ENCODE data around the gene RALGPS1.

GRCh38 chr9:126919193-126919592 lies 4.6 kb downstream of the RALGPS1 start:
- TF ChIP-seq, protein P1, sequence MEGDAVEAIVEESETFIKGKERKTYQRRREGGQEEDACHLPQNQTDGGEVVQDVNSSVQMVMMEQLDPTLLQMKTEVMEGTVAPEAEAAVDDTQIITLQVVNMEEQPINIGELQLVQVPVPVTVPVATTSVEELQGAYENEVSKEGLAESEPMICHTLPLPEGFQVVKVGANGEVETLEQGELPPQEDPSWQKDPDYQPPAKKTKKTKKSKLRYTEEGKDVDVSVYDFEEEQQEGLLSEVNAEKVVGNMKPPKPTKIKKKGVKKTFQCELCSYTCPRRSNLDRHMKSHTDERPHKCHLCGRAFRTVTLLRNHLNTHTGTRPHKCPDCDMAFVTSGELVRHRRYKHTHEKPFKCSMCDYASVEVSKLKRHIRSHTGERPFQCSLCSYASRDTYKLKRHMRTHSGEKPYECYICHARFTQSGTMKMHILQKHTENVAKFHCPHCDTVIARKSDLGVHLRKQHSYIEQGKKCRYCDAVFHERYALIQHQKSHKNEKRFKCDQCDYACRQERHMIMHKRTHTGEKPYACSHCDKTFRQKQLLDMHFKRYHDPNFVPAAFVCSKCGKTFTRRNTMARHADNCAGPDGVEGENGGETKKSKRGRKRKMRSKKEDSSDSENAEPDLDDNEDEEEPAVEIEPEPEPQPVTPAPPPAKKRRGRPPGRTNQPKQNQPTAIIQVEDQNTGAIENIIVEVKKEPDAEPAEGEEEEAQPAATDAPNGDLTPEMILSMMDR (conservative IDR thresholded peaks at IDR 0.05 in 1 of 2, IDR thresholded peaks at IDR 0.05 in 1 of 2; ENCODE audit: low read depth in 1 of 2, low read length in 2 of 2), result no peak
- no peak for TF ChIP-seq EZH2 (IDR thresholded peaks at IDR 0.05; ENCODE audit: low read length, missing control alignments)

Data from fibroblast of lung (primary cell).